ENCODE results near the gene KRT23.

KRT23 gene

DNA sequence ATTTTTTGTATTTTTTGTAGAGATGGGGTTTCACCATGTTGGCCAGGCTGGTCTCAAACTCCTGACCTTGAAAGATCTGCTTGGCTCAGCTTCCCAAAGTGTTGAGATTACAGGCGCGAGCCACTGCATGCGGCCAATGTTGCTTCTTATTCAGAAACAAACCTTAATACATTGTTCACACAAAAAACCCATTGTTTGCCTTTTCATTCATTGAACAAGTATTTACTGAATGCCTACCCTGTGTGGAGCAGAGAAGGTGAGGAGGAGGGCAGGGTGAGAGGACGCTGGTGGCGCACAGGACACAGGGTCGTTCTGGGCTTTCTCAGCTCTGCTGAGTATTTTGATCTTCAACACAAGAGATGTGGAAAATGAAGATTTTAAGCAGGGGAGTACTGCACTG is 8.0 kb upstream of the KRT23 start:
- POLR2A ChIA-PET (ENCODE audit: low non-redundant PET) = no interaction called here
- CTCF ChIA-PET = no interaction called here
- no peak overlapping the region for H3K27ac ChIP-seq
- TF ChIP-seq, protein P1, sequence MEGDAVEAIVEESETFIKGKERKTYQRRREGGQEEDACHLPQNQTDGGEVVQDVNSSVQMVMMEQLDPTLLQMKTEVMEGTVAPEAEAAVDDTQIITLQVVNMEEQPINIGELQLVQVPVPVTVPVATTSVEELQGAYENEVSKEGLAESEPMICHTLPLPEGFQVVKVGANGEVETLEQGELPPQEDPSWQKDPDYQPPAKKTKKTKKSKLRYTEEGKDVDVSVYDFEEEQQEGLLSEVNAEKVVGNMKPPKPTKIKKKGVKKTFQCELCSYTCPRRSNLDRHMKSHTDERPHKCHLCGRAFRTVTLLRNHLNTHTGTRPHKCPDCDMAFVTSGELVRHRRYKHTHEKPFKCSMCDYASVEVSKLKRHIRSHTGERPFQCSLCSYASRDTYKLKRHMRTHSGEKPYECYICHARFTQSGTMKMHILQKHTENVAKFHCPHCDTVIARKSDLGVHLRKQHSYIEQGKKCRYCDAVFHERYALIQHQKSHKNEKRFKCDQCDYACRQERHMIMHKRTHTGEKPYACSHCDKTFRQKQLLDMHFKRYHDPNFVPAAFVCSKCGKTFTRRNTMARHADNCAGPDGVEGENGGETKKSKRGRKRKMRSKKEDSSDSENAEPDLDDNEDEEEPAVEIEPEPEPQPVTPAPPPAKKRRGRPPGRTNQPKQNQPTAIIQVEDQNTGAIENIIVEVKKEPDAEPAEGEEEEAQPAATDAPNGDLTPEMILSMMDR (conservative IDR thresholded peaks at IDR 0.05; ENCODE audit: low read depth) = no peak
- DNase-seq (ENCODE audit: low spot score) = no peak

DNA sequence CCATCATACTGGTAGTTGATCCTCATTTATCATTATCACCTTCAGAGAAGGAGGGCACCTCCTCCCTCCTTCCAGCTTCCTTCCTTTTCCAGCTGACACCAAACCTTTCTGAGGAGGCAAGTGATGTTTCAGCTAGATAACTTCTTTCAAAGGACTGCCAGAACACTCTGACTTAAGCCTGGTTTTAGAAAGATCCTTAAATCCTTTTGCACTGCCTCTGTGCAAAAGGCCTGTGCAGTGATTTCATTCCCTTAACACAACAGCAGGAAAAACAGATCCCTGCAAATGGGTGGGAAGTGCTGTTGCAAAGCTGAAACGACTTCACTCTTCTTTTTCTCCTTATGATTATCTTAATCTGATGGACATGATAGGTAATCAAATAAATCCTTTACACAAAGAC is 7.1 kb upstream of the KRT23 start:
- TF ChIP-seq, protein P1 (conservative IDR thresholded peaks at IDR 0.05; ENCODE audit: low read depth) = no peak
- H3K27ac ChIP-seq = no peak overlapping the region
- POLR2A ChIA-PET (ENCODE audit: low non-redundant PET) = no interaction called here
- no peak for DNase-seq (ENCODE audit: low spot score)
- CTCF ChIA-PET = no interaction called here

DNA sequence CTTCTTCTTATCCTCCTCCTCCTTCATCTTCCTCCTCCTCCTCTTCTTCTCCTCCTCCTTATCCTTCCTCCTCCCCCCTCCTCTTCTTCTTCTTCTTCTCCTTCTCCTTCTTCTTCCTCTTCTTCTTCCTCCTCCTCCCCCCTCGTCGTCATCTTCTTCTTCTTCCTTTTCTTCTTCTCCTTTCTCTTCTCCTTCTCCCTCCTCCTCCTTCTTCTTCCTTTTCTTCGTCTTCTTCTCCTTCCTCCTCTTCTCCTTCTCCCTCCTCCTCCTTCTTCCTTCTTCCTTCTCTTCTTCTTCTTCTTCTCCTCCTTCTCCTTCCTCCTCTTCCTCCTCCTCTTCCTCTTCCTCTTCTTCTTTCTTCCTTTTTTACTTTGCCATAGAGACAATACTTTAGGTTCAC is 5.1 kb upstream of the KRT23 start:
- ChIA-PET CTCF (no interaction called here), POLR2A (ENCODE audit: low non-redundant PET) (no interaction called here)
- DNase-seq (ENCODE audit: low spot score) = no peak
- H3K27ac ChIP-seq = no peak overlapping the region
- TF ChIP-seq, protein P1 (conservative IDR thresholded peaks at IDR 0.05; ENCODE audit: low read depth) = no peak

DNA sequence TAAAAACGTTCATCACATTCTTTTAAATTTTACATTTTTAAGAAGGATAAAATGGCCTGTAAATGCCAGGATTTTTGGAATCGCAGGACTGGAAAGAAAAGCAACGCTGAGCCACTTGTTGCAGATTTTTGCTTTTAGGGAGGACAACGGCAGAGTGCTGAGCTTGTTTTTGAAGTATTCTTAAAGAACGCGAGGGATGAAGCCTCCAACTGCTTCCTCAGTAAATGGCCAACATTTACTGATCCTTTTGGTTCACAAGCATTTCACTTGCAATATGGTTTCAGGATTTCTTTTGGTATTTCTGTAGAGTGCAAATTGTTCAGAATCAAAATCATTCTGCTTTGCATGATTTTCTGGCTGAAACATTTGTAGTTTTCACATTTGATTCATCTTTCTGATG is 2.8 kb upstream of the KRT23 start:
- ChIA-PET POLR2A (ENCODE audit: low non-redundant PET) (no interaction called here), CTCF (interaction anchor here (0.5 kb wide), 1 partner anchor 722 kb away, joined by 3 read pairs; no protein-coding TSS in a partner anchor)
- no peak for DNase-seq (ENCODE audit: low spot score)
- no peak overlapping the region for H3K27ac ChIP-seq
- TF ChIP-seq, protein P1 (conservative IDR thresholded peaks at IDR 0.05; ENCODE audit: low read depth) = no peak

DNA sequence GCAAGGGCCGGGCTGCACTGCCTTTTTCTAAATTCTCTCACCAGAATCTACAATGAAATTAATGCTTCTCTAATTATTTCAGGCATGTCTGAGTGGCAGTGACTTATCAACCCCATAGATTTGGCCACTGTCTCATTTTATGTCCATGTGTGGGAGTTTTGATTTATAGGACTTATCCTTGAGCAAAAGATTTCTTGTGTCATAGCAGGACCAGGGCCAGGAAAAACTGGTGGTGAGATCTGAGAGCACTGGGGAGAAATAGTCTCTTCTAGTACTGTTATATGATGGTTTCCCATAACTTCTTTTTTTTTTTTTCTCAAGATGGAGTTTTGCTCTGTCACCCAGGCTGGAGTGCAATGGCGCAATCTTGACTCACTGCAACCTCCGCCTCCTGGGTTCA is 1.5 kb upstream of the KRT23 start:
- no peak for DNase-seq (ENCODE audit: low spot score)
- H3K27ac ChIP-seq = no peak overlapping the region
- ChIA-PET POLR2A (ENCODE audit: low non-redundant PET) (no interaction called here), CTCF (no interaction called here)
- TF ChIP-seq, protein P1 (conservative IDR thresholded peaks at IDR 0.05; ENCODE audit: low read depth) = no peak

DNA sequence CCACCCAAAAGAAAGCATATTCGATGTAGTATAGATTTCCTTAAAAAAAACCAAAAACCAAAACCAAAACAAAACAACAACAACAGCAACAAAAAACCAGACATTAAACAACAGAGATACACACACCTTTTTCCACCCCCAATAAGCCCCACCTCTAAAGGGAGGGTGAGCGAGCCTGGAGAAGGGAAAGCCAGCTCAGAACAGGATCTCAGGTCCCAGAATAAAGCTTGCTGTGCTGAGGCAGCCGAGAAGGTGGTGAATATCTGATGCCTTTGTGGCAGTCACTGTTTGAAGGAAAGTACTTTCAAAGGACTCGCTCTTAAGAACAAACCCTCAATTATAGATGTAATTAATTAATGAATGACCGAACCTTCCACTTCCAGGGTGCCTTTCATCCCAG is 470 bp downstream of the KRT23 start:
- H3K27ac ChIP-seq = no peak overlapping the region
- TF ChIP-seq, protein P1 (conservative IDR thresholded peaks at IDR 0.05; ENCODE audit: low read depth) = no peak
- POLR2A ChIA-PET (ENCODE audit: low non-redundant PET) = no interaction called here
- DNase-seq (ENCODE audit: low spot score) = no peak
- CTCF ChIA-PET = no interaction called here

DNA sequence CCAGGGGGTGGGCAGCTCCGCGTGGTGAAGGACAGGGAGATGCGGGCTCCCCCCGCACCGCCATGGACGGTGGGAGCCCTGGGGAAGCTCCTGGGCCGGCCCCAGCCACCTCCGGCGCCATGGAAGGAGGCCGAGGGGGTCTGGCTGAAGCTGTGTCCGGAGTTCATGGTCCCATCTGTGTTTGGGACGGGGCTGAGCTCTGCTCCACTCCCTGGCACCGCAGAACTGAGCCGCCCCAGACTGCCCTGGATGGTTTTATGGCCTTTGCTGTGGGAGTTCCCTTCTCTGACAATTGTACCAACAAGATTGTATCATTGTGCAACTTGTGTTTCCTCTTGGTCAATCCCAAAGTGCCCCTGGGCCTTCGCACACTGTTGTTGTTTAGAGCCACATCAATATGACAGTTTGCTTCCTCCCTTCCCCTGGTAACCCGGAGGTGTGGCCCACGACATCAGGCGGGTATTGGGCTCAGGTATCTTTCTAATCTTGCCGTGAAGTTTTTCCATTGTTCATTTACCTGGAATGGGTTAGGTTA is 942 bp downstream of the KRT23 start:
- no peak overlapping the region for H3K27ac ChIP-seq
- CTCF ChIA-PET = no interaction called here
- TF ChIP-seq, protein P1 (conservative IDR thresholded peaks at IDR 0.05; ENCODE audit: low read depth) = no peak
- POLR2A ChIA-PET (ENCODE audit: low non-redundant PET) = no interaction called here
- DNase-seq (ENCODE audit: low spot score) = no peak
